Activated T-cell treated with anti-CD3 and anti-CD28 coated beads, Interleukin-2, amount 50 U/mL, for 24 hours (primary cell): Measurements from ENCODE around the gene NECTIN2.
A peak's percentile ranks its signal among the peaks of the same experiment; 100 is the strongest.
"Not testable (repeated sequence)": the region's sequence is repeated elsewhere in the genome, so short reads cannot be mapped to it uniquely, and the experiment has no call there.

Experiments
- DNase-seq: peaks from one replicate; pipeline ENCODE4 v3.0.0-alpha.2; 2020
- H3K27ac Mint-ChIP-seq: 2 replicates; pipeline ENCODE4 v1.8.0; 2020; ENCODE audit warnings: mild to moderate bottlenecking, mixed read lengths
- H3K27me3 Mint-ChIP-seq: 2 replicates; pipeline ENCODE4 v1.8.0; 2020; ENCODE audit warnings: mixed read lengths
- H3K36me3 Mint-ChIP-seq: 2 replicates; pipeline ENCODE4 v1.8.0; 2020; ENCODE audit warnings: low read depth, mixed read lengths
- H3K4me1 Mint-ChIP-seq: 2 replicates; pipeline ENCODE4 v1.8.0; 2020; ENCODE audit warnings: low read depth, mixed read lengths
- H3K4me3 Mint-ChIP-seq: 2 replicates; pipeline ENCODE4 v1.8.0; 2020; ENCODE audit warnings: mild to moderate bottlenecking, moderate library complexity, mixed read lengths
- H3K9me3 Mint-ChIP-seq: 2 replicates; pipeline ENCODE4 v1.8.0; 2020; ENCODE audit warnings: mixed read lengths

The NECTIN2 gene

DNA sequence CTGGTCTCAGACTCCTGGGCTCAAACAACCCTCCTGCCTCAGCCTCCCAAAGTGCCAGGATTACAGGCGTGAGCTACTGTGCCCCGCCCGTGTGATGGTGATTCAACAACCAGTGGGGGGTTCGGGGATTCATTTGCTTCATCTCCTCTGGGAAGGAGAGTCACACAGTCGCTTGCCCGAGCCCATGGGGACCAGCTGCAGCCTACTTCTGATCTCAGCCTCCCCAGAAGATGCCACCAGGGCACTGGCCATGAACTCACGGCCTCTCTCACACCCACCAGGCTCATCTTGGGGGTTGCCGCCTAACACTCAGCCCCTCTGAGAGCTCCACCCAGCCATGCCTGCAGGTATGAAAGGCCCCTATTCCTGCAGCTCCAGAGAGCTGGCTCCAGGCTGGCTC is 51.7 kb downstream of the NECTIN2 start:
- H3K36me3 Mint-ChIP-seq = peaks cover 91% of the 10 kb centered on the region
- H3K27me3 Mint-ChIP-seq = no peaks in the 10 kb centered on the region
- no peak for DNase-seq
- H3K4me3 Mint-ChIP-seq = no peak overlapping the region
- H3K27ac Mint-ChIP-seq = no peak overlapping the region
- no peaks in the 10 kb centered on the region for H3K9me3 Mint-ChIP-seq
- H3K4me1 Mint-ChIP-seq = peaks cover 20% of the 10 kb centered on the region

DNA sequence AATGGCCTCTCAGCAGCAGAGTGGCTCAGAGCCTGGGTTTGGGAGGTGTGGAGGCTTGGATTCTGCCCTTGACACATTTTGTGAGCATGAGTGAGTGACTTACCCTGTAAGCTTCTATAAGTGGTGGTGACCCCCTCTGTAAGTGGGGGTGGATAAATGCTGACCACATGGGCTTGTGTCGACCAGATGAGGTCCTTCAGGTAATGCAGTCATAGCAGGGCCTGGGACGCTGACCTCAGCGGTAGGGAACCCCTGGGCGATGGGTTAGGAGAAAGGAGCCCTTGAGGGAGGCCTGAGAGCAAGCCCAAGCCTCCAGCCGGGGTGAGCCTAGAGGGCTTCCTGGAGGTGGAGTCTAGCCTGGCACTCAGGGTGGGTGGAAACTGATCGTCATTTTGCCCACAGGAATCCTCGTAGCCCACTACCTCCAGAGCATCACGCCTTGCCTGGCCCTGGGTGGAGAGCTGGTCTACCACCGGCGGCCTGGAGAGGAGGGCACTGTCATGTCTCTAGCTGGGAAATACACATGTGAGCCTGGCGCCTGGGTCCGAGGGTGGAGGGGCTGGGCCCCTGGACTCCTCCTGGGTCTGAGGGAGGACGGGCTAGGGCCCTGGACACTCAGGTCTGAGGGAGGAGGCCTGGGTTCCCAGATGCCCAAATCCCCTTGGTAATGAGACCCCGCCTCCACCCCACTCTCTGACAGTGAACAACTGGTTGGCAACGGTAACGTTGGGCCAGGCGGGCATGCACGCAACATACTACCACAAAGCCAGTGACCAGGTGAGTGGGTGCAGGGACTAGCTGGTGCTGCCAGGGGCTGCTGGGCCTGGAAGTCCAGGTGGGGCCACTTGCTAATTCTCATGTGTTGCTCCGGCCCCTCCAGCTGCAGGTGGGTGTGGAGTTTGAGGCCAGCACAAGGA is 54.5 kb downstream of the NECTIN2 start:
- DNase-seq = no peak
- Mint-ChIP-seq H3K9me3 (no peaks in the 10 kb centered on the region), H3K4me1 (peaks cover 10% of the 10 kb centered on the region), H3K27me3 (peaks cover 5% of the 10 kb centered on the region), H3K4me3 (no peak overlapping the region), H3K36me3 (peaks cover 79% of the 10 kb centered on the region), H3K27ac (no peak overlapping the region)

DNA sequence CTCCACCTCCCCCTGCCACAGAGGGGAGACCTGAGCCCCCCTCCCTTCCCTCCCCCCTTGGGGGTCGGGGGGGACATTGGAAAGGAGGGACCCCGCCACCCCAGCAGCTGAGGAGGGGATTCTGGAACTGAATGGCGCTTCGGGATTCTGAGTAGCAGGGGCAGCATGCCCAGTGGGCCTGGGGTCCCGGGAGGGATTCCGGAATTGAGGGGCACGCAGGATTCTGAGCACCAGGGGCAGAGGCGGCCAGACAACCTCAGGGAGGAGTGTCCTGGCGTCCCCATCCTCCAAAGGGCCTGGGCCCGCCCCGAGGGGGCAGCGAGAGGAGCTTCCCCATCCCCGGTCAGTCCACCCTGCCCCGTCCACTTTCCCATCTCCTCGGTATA is 57.1 kb downstream of the NECTIN2 start:
- no peak for DNase-seq
- H3K4me1 Mint-ChIP-seq = peaks cover 15% of the 10 kb centered on the region
- peak overlapping the region; percentile 33 for H3K27ac Mint-ChIP-seq
- peaks cover 25% of the 10 kb centered on the region for H3K27me3 Mint-ChIP-seq
- H3K9me3 Mint-ChIP-seq = no peaks in the 10 kb centered on the region
- H3K4me3 Mint-ChIP-seq = no peak overlapping the region
- H3K36me3 Mint-ChIP-seq = peaks cover 53% of the 10 kb centered on the region

DNA sequence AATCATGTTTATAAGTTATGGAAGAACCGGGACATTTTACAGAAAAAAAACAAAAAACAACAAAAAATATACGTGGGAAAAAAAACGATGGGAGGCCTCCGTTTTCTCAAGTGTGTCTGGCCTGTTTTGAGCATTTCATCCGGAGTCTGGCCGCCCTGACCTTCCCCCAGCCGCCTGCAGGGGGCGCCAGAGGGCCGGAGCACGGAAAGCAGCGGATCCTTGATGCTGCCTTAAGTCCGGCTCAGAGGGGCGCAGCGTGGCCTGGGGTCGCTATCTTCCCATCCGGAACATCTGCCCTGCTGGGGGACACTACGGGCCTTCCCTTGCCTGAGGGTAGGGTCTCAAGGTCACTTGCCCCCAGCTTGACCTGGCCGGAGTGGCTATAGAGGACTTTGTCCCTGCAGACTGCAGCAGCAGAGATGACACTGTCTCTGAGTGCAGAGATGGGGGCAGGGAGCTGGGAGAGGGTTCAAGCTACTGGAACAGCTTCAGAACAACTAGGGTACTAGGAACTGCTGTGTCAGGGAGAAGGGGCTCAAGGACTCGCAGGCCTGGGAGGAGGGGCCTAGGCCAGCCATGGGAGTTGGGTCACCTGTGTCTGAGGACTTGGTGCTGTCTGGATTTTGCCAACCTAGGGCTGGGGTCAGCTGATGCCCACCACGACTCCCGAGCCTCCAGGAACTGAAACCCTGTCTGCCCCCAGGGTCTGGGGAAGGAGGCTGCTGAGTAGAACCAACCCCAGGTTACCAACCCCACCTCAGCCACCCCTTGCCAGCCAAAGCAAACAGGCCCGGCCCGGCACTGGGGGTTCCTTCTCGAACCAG is 57.7 kb downstream of the NECTIN2 start:
- Mint-ChIP-seq H3K4me1 (peaks cover 15% of the 10 kb centered on the region), H3K27me3 (peaks cover 25% of the 10 kb centered on the region), H3K27ac (peak overlapping the region; percentile 33), H3K9me3 (no peaks in the 10 kb centered on the region), H3K4me3 (no peak overlapping the region), H3K36me3 (peaks cover 52% of the 10 kb centered on the region)
- DNase-seq = peak; percentile 87

DNA sequence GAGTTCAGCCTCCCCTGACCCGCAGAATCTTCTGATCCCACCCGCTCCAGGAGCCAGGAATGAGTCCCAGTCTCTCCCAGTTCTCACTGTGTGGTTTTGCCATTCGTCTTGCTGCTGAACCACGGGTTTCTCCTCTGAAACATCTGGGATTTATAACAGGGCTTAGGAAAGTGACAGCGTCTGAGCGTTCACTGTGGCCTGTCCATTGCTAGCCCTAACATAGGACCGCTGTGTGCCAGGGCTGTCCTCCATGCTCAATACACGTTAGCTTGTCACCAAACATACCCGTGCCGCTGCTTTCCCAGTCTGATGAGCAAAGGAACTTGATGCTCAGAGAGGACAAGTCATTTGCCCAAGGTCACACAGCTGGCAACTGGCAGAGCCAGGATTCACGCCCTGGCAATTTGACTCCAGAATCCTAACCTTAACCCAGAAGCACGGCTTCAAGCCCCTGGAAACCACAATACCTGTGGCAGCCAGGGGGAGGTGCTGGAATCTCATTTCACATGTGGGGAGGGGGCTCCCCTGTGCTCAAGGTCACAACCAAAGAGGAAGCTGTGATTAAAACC is 58.4 kb downstream of the NECTIN2 start:
- H3K27ac Mint-ChIP-seq = no peak overlapping the region
- peaks cover 46% of the 10 kb centered on the region for H3K36me3 Mint-ChIP-seq
- H3K4me1 Mint-ChIP-seq = peaks cover 15% of the 10 kb centered on the region
- H3K9me3 Mint-ChIP-seq = no peaks in the 10 kb centered on the region
- peak; percentile 54 for DNase-seq
- peaks cover 25% of the 10 kb centered on the region for H3K27me3 Mint-ChIP-seq
- no peak overlapping the region for H3K4me3 Mint-ChIP-seq

DNA sequence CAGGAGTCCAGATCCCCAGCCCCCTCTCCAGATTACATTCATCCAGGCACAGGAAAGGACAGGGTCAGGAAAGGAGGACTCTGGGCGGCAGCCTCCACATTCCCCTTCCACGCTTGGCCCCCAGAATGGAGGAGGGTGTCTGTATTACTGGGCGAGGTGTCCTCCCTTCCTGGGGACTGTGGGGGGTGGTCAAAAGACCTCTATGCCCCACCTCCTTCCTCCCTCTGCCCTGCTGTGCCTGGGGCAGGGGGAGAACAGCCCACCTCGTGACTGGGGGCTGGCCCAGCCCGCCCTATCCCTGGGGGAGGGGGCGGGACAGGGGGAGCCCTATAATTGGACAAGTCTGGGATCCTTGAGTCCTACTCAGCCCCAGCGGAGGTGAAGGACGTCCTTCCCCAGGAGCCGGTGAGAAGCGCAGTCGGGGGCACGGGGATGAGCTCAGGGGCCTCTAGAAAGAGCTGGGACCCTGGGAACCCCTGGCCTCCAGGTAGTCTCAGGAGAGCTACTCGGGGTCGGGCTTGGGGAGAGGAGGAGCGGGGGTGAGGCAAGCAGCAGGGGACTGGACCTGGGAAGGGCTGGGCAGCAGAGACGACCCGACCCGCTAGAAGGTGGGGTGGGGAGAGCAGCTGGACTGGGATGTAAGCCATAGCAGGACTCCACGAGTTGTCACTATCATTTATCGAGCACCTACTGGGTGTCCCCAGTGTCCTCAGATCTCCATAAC is 59.5 kb downstream of the NECTIN2 start, which contains the start of gene APOE:
APOE (plus strand) TSS at position 360 of the 724 bp plus-strand sequence. CDS start 829 bp downstream, outside the sequence.
- DNase-seq = no peak
- H3K4me3 Mint-ChIP-seq = no peak within 1 kb of the TSS
- peaks cover 35% of the 10 kb centered on the region for H3K36me3 Mint-ChIP-seq
- no peaks in the 10 kb centered on the region for H3K9me3 Mint-ChIP-seq
- H3K27me3 Mint-ChIP-seq = peaks cover 25% of the 10 kb centered on the region
- H3K27ac Mint-ChIP-seq = no peak within 1 kb of the TSS
- peaks cover 15% of the 10 kb centered on the region for H3K4me1 Mint-ChIP-seq

DNA sequence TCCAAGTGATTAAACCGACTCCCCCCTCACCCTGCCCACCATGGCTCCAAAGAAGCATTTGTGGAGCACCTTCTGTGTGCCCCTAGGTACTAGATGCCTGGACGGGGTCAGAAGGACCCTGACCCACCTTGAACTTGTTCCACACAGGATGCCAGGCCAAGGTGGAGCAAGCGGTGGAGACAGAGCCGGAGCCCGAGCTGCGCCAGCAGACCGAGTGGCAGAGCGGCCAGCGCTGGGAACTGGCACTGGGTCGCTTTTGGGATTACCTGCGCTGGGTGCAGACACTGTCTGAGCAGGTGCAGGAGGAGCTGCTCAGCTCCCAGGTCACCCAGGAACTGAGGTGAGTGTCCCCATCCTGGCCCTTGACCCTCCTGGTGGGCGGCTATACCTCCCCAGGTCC is 61.5 kb downstream of the NECTIN2 start:
- no peak for DNase-seq
- no peak overlapping the region for H3K4me3 Mint-ChIP-seq
- no peak overlapping the region for H3K27ac Mint-ChIP-seq
- peaks cover 14% of the 10 kb centered on the region for H3K4me1 Mint-ChIP-seq
- peaks cover 16% of the 10 kb centered on the region for H3K36me3 Mint-ChIP-seq
- H3K27me3 Mint-ChIP-seq = peaks cover 38% of the 10 kb centered on the region
- H3K9me3 Mint-ChIP-seq = no peaks in the 10 kb centered on the region

DNA sequence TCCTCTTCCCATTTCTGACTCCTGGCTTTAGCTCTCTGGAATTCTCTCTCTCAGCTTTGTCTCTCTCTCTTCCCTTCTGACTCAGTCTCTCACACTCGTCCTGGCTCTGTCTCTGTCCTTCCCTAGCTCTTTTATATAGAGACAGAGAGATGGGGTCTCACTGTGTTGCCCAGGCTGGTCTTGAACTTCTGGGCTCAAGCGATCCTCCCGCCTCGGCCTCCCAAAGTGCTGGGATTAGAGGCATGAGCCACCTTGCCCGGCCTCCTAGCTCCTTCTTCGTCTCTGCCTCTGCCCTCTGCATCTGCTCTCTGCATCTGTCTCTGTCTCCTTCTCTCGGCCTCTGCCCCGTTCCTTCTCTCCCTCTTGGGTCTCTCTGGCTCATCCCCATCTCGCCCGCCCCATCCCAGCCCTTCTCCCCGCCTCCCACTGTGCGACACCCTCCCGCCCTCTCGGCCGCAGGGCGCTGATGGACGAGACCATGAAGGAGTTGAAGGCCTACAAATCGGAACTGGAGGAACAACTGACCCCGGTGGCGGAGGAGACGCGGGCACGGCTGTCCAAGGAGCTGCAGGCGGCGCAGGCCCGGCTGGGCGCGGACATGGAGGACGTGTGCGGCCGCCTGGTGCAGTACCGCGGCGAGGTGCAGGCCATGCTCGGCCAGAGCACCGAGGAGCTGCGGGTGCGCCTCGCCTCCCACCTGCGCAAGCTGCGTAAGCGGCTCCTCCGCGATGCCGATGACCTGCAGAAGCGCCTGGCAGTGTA is 62.2 kb downstream of the NECTIN2 start:
- Mint-ChIP-seq H3K9me3 (no peaks in the 10 kb centered on the region), H3K27ac (no peak overlapping the region), H3K36me3 (peaks cover 10% of the 10 kb centered on the region), H3K27me3 (peaks cover 44% of the 10 kb centered on the region), H3K4me1 (peaks cover 13% of the 10 kb centered on the region), H3K4me3 (no peak overlapping the region)
- no peak for DNase-seq

DNA sequence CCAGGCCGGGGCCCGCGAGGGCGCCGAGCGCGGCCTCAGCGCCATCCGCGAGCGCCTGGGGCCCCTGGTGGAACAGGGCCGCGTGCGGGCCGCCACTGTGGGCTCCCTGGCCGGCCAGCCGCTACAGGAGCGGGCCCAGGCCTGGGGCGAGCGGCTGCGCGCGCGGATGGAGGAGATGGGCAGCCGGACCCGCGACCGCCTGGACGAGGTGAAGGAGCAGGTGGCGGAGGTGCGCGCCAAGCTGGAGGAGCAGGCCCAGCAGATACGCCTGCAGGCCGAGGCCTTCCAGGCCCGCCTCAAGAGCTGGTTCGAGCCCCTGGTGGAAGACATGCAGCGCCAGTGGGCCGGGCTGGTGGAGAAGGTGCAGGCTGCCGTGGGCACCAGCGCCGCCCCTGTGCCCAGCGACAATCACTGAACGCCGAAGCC is 62.8 kb downstream of the NECTIN2 start:
- Mint-ChIP-seq H3K4me3 (no peak overlapping the region), H3K36me3 (peaks cover 4% of the 10 kb centered on the region), H3K27ac (no peak overlapping the region), H3K9me3 (no peaks in the 10 kb centered on the region), H3K27me3 (peaks cover 50% of the 10 kb centered on the region), H3K4me1 (peaks cover 11% of the 10 kb centered on the region)
- DNase-seq = no peak

DNA sequence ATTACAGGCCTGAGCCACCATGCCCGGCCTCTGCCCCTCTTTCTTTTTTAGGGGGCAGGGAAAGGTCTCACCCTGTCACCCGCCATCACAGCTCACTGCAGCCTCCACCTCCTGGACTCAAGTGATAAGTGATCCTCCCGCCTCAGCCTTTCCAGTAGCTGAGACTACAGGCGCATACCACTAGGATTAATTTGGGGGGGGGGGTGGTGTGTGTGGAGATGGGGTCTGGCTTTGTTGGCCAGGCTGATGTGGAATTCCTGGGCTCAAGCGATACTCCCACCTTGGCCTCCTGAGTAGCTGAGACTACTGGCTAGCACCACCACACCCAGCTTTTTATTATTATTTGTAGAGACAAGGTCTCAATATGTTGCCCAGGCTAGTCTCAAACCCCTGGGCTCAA is 63.7 kb downstream of the NECTIN2 start:
- Mint-ChIP-seq H3K36me3 (peaks cover under 1% of the 10 kb centered on the region), H3K4me1 (peaks cover 17% of the 10 kb centered on the region), H3K27ac (no peak overlapping the region), H3K4me3 (no peak overlapping the region), H3K9me3 (no peaks in the 10 kb centered on the region), H3K27me3 (peaks cover 59% of the 10 kb centered on the region)
- DNase-seq = no peak

DNA sequence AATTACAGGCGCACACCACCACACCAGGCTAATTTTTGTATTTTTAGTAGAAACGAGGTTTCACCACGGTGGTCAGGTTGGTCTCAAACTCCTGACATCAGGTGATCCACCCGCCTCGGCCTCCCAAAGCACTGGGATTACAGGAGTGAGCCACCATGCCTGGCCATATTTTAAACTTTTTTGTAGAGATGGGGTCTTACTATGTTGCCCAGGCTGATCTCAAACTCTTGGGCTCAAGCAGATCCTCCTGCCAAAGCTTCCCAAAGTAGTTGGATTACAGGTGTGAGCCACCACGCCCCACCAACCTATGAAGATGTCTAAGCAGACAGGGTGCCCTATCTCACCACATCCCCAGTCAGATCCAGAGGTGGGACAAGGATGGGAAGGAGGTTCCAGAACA is 65.8 kb downstream of the NECTIN2 start:
- not testable (repeated sequence) for H3K9me3 Mint-ChIP-seq, DNase-seq, H3K4me3 Mint-ChIP-seq, H3K27ac Mint-ChIP-seq, H3K36me3 Mint-ChIP-seq
- peaks cover 43% of the 10 kb centered on the region for H3K27me3 Mint-ChIP-seq
- H3K4me1 Mint-ChIP-seq = peaks cover 10% of the 10 kb centered on the region

DNA sequence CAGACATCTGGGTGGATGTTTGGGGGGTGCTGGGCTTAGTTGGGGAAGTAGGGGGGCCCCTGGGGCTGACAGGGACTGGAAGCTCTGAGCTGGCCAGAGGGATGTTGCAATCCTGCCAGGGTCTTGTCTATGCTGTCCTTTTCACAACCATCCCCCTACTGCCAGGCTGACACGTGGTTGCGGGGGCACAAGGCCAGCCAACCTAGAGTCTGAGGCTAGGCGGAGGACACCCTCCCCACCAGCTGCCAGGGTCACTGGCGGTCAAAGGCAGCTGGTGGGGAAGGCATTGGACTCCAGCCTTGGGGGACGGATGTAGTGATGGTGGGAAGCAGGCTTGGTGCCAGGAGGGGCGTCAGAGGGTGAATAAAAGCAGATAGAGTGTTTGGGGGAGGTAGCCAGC is 66.8 kb downstream of the NECTIN2 start:
- no peak overlapping the region for H3K27ac Mint-ChIP-seq

DNA sequence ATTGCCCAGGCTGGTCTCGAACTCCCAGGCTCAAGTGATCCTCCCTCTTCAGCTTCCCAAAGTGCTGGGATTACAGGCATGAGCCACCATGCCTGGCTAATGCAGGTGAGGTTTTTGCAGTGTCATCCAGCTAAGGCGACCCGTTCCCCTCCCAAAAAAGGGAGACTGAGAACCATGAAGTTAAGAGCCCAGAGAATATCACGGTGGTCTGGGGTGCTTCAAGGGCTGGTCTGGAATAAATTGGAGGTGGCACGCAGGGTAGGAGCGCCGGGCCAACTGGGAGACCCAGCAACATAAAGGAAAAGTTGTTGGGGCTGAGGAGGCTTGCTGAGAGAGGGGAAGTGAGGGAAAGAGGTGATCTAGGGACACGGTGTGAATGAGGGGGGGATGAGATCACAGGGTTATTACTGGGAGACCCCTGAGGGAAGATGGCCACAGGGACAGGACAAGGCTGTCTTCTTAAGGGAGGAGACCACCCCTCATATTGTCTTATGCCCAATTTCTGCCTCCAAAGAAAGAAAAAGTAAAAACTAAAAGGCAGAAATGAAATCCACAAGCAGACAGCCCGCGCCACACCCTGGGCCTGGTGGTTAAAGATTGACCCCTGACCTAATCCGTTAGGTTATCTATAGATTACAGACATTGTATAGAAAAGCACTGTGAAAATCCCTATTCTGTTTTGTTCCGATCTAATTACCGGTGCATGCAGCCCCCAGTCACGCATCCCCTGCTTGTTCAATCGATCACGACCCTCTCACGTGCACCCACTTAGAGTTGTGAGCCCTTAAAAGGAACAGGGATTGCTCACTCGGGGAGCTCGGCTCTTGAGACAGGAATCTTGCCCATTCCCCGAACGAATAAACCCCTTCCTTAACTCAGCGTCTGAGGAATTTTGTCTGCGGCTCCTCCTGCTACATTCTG is 67.7 kb downstream of the NECTIN2 start:
- H3K4me3 Mint-ChIP-seq = peak overlapping the region; percentile 89
- H3K27me3 Mint-ChIP-seq = peaks cover 35% of the 10 kb centered on the region
- H3K9me3 Mint-ChIP-seq, H3K36me3 Mint-ChIP-seq, DNase-seq: not testable (repeated sequence)
- H3K4me1 Mint-ChIP-seq = peaks cover 10% of the 10 kb centered on the region
- peak overlapping the region; percentile 40 for H3K27ac Mint-ChIP-seq

More for the DNA sequence above, 66.8 kb downstream of the NECTIN2 start:
- Mint-ChIP-seq H3K36me3 (peaks cover 2% of the 10 kb centered on the region), H3K9me3 (no peaks in the 10 kb centered on the region), H3K4me3 (no peak overlapping the region), H3K4me1 (peaks cover 10% of the 10 kb centered on the region), H3K27me3 (peaks cover 39% of the 10 kb centered on the region)
- no peak for DNase-seq
